Testis (tissue), 3 donors: ENCODE measurements around the gene SCAMP2. TPM values are rescaled to one million over a fixed set of nuclear protein-coding genes. Genes with fewer than 3 reads are reported as not detected.
A peak's percentile ranks its signal among the peaks of the same experiment; 100 is the strongest.

Experiments
- DNase-seq: peaks from one replicate; pipeline ENCODE4 v3.0.0-alpha.2; 2019
- H3K27ac ChIP-seq, 2 donors: fragments of 200-600 bp; sonication (generic); one replicate each; pipeline ENCODE4 v1.5.1; 2019
- H3K27me3 ChIP-seq: fragments of 200-600 bp; sonication (generic); one replicate; pipeline ENCODE4 v1.5.1; 2019
- H3K36me3 ChIP-seq: fragments of 200-600 bp; sonication (generic); one replicate; pipeline ENCODE4 v1.5.1; 2017; ENCODE audit warnings: low read depth; ENCODE audit errors: missing control alignments
- H3K4me1 ChIP-seq: fragments of 200-600 bp; sonication (generic); one replicate; pipeline ENCODE4 v1.5.1; 2019
- H3K4me3 ChIP-seq, 2 donors: fragments of 200-600 bp; sonication (generic); one replicate each; pipeline ENCODE4 v1.5.1; 2017 to 2019
- H3K9me3 ChIP-seq: fragments of 200-600 bp; sonication (generic); one replicate; pipeline ENCODE4 v1.5.1; 2017
- CTCF ChIP-seq, 3 experiments: fragments of 450-650 bp in 2 of 3; fragments of 200-600 bp in 1 of 3; sonication (generic) in 1 of 3; IDR thresholded peaks; one replicate each; pipeline ENCODE4 v1.5.1; 2016 to 2019; ENCODE audit warnings: antibody characterized with exemption in 3 of 3, mild to moderate bottlenecking in 2 of 3, moderate library complexity in 1 of 3
- POLR2A ChIP-seq: fragments of 450-650 bp; IDR thresholded peaks from one replicate; pipeline ENCODE4 v1.6.1; 2017; ENCODE audit warnings: antibody characterized with exemption, mild to moderate bottlenecking, moderate library complexity
- WGBS, 2 donors: methylation state at CpG; one replicate each; pipeline ENCODE4 v1.1.5; 2018; 5-methylcytosine and 5-hydroxymethylcytosine counted together
- intact Hi-C: fragments of 100-400 bp; cut with DNase I; formaldehyde crosslinking; loops from one replicate; pipeline ENCODE4 v1.15.1; 2023; ENCODE audit warnings: low total_unique reads
- polyA plus RNA-seq: library from polyadenylated mRNA; stranded (reverse); fragments of 350-450 nt; fragmentation: Illumina TruSeq; extraction: RNeasy Lipid Tissue Mini Kit (QIAGEN cat#74804); gene quantifications from one replicate; pipeline ENCODE4 v1.2.3, GENCODE V29; 2014; ENCODE audit warnings: low read depth, low replicate concordance; ENCODE audit not compliant: insufficient read depth
- total RNA-seq, 2 donors: library from RNA; depleted of rRNA; stranded (reverse); fragments of >200 nt; gene quantifications; one replicate each; pipeline ENCODE4 v1.2.3, GENCODE V29; 2016

The SCAMP2 gene
- total and polyA plus RNA-seq, 3 donors from 2014 or later: 94.8 to 130 (median 103) TPM

- peak within 1 kb of the TSS in 1 of 2 donors; percentile 2 for H3K4me3 ChIP-seq
- peak; percentile 52 for DNase-seq
- H3K27ac ChIP-seq: no peak within 1 kb of the TSS
- no peaks in the 10 kb centered on the region for H3K36me3 ChIP-seq
- no peaks in the 10 kb centered on the region for H3K4me1 ChIP-seq
- intact Hi-C loops: no loop called here
- H3K27me3 ChIP-seq: no peaks in the 10 kb centered on the region
- TF ChIP-seq CTCF (IDR thresholded peaks at IDR 0.05): no peak
- TF ChIP-seq POLR2A: no peak
- H3K9me3 ChIP-seq: no peaks in the 10 kb centered on the region
- WGBS, 2 donors: 4 to 7% methylated on average over 15 to 32 of the region's 44 CpGs
These were observed 46.8 kb downstream of the SCAMP2 start, which contains the start of gene CPLX3 for GRCh38 chr15:74826364-74826819. Gene CPLX3 (plus strand): TSS chr15:74826627. CDS start chr15:74826704, 77 bp downstream.

GRCh38 chr15:74825866-74826265 is 47.3 kb downstream of the SCAMP2 start:
- WGBS, 2 donors: 42 to 69% methylated on average over 6 to 10 of the region's 10 CpGs
- DNase-seq: no peak

GRCh38 chr15:74824976-74825375 is 48.2 kb downstream of the SCAMP2 start:
- no peak overlapping the region for H3K27ac ChIP-seq
- no peaks in the 10 kb centered on the region for H3K36me3 ChIP-seq
- H3K4me1 ChIP-seq: no peaks in the 10 kb centered on the region
- no peak for TF ChIP-seq POLR2A
- TF ChIP-seq CTCF (IDR thresholded peaks at IDR 0.05): no peak
- H3K4me3 ChIP-seq: no peak overlapping the region
- WGBS, 2 donors: 83 to 84% methylated on average over 7 of the region's 7 CpGs
- intact Hi-C loops: no loop called here
- no peaks in the 10 kb centered on the region for H3K9me3 ChIP-seq
- DNase-seq: no peak
- no peaks in the 10 kb centered on the region for H3K27me3 ChIP-seq

More at GRCh38 chr15:74825866-74826265, 47.3 kb downstream of the SCAMP2 start:
- intact Hi-C loops: no loop called here
- no peaks in the 10 kb centered on the region for H3K36me3 ChIP-seq
- no peaks in the 10 kb centered on the region for H3K27me3 ChIP-seq
- H3K4me3 ChIP-seq: peak overlapping the region in 1 of 2 donors; percentile 2
- H3K4me1 ChIP-seq: no peaks in the 10 kb centered on the region
- H3K9me3 ChIP-seq: no peaks in the 10 kb centered on the region
- H3K27ac ChIP-seq: no peak overlapping the region
- TF ChIP-seq POLR2A (no peak), CTCF (IDR thresholded peaks at IDR 0.05) (no peak)

GRCh38 chr15:74823324-74823723 is 49.8 kb downstream of the SCAMP2 start:
- no peak for DNase-seq
- WGBS, 2 donors: 80 to 87% methylated on average over 3 to 6 of the region's 6 CpGs
- H3K27ac ChIP-seq: no peak overlapping the region

More at GRCh38 chr15:74823324-74823723, 49.8 kb downstream of the SCAMP2 start:
- no peaks in the 10 kb centered on the region for H3K27me3 ChIP-seq
- intact Hi-C loops: no loop called here
- no peak overlapping the region for H3K4me3 ChIP-seq
- no peaks in the 10 kb centered on the region for H3K9me3 ChIP-seq
- TF ChIP-seq CTCF (IDR thresholded peaks at IDR 0.05): no peak
- TF ChIP-seq POLR2A: no peak
- no peaks in the 10 kb centered on the region for H3K4me1 ChIP-seq
- no peaks in the 10 kb centered on the region for H3K36me3 ChIP-seq
